K562 (cell line): ENCODE data around the gene E2F2. TPM values are rescaled to one million over a fixed set of nuclear protein-coding genes. Genes with fewer than 3 reads are reported as not detected.

Experiments
- CBX3 ChIP-seq, 2 experiments: IDR thresholded peaks; 1 replicate in 1 of 2; 2 replicates in 1 of 2; pipeline ENCODE4 v1.6.1; 2012; ENCODE audit warnings: inconsistent platforms in 2 of 2, low read length in 2 of 2, borderline replicate concordance in 1 of 2, control low read depth in 1 of 2
- COPS2 ChIP-seq: fragments of 450-650 bp; conservative IDR thresholded peaks from 2 replicates; pipeline ENCODE4 v1.6.1; 2016; ENCODE audit warnings: mild to moderate bottlenecking, moderate library complexity
- ETS1 ChIP-seq: conservative IDR thresholded peaks from 2 replicates; pipeline ENCODE4 v1.6.1; 2011; ENCODE audit warnings: low read depth, mild to moderate bottlenecking, low read length; ENCODE audit not compliant: control insufficient read depth
- KAT7 ChIP-seq: sonication (generic); formaldehyde crosslinking; IDR thresholded peaks from 2 replicates; pipeline ENCODE4 v1.8.0; 2022; ENCODE audit warnings: missing genetic modification reagents, mild to moderate bottlenecking, borderline replicate concordance
- KDM1A ChIP-seq, 2 experiments: fragments of 450-650 bp; IDR thresholded peaks; 2 replicates each; pipeline ENCODE4 v1.6.1; 2016; ENCODE audit warnings: mild to moderate bottlenecking in 2 of 2
- MAFF ChIP-seq: IDR thresholded peaks from 2 replicates; pipeline ENCODE4 v1.6.1; 2012; ENCODE audit warnings: low read length, improper control_type of control experiment
- MCM3 ChIP-seq: fragments of 450-650 bp; IDR thresholded peaks from 2 replicates; pipeline ENCODE4 v1.6.1; 2016
- MEF2A ChIP-seq: IDR thresholded peaks from 2 replicates; pipeline ENCODE4 v1.6.1; 2011; ENCODE audit warnings: low read depth, mild to moderate bottlenecking, low read length, moderate library complexity; ENCODE audit not compliant: control insufficient read depth
- MNT ChIP-seq, 2 experiments: fragments of 450-650 bp; conservative IDR thresholded peaks; 2 replicates each; pipeline ENCODE4 v1.6.1; 2017; ENCODE audit warnings: mild to moderate bottlenecking in 2 of 2, moderate library complexity in 2 of 2
- MTA2 ChIP-seq: fragments of 450-650 bp; IDR thresholded peaks from 2 replicates; pipeline ENCODE4 v1.6.1; 2016; ENCODE audit warnings: low read depth
- RAD21 ChIP-seq, 2 experiments: fragments of 250-450 bp in 1 of 2; fragments of 450-650 bp in 1 of 2; sonication (Bioruptor Pico) in 1 of 2; formaldehyde crosslinking in 1 of 2; IDR thresholded peaks in 1 of 2; conservative IDR thresholded peaks in 1 of 2; 2 replicates each; pipeline versions ENCODE4 v1.4.0 to v1.8.0; 2020 to 2022; ENCODE audit warnings: mild to moderate bottlenecking in 2 of 2, moderate library complexity in 1 of 2
- RNF219 ChIP-seq: fragments of 250-450 bp; sonication (Bioruptor Pico); IDR thresholded peaks from 2 replicates; pipeline ENCODE4 v1.5.0; 2022; ENCODE audit warnings: mild to moderate bottlenecking
- VEZF1 ChIP-seq: fragments of 200-800 bp; sonication (Bioruptor generic); IDR thresholded peaks from 2 replicates; pipeline ENCODE4 v1.6.1; 2017; ENCODE audit warnings: missing genetic modification characterization, missing compliant biosample characterization
- ZFP36 ChIP-seq: fragments of 150-350 bp; IDR thresholded peaks from 2 replicates; pipeline ENCODE4 v1.6.1; 2018; ENCODE audit warnings: low read length, low read depth; ENCODE audit not compliant: partially characterized antibody
- ZNF146 ChIP-seq: IDR thresholded peaks from one replicate; pipeline ENCODE4 v1.6.1; 2018; ENCODE audit warnings: missing compliant biosample characterization; ENCODE audit not compliant: unreplicated experiment
- ZNF253 ChIP-seq: fragments of 250-450 bp; sonication (Bioruptor Pico); conservative IDR thresholded peaks from 2 replicates; pipeline ENCODE4 v1.6.1; 2021; ENCODE audit warnings: mild to moderate bottlenecking
- ZNF589 ChIP-seq: fragments of 200-800 bp; sonication (Bioruptor generic); IDR thresholded peaks from 2 replicates; pipeline ENCODE4 v1.6.1; 2016; ENCODE audit warnings: low read depth, missing genetic modification characterization, missing compliant biosample characterization
- ZNF655 ChIP-seq: fragments of 250-450 bp; sonication (Bioruptor Pico); IDR thresholded peaks from 2 replicates; pipeline ENCODE4 v1.5.0; 2021
- polyA plus RNA-seq, 8 experiments: library from polyadenylated mRNA; depleted of rRNA in 4 of 8; stranded (reverse) in 5 of 8; unstranded in 3 of 8; fragments of >200 nt; fragmentation: Nextera tagmentation in 2 of 8; fragmentation: Illumina TruSeq in 1 of 8; extraction: Ambion mirVana in 2 of 8; extraction: Trizol in 1 of 8; gene quantifications; 2 replicates each; pipeline versions ENCODE4 v1.2.1 to v1.2.3, GENCODE V29; 2011 to 2014; ENCODE audit warnings: inconsistent platforms in 1 of 8, missing spikeins in 1 of 8
- total RNA-seq, 7 experiments: library from RNA; depleted of rRNA in 6 of 7; stranded (reverse); fragments of >200 nt in 6 of 7; fragmentation: Illumina TruSeq in 2 of 7; extraction: Trizol in 2 of 7; gene quantifications; 2 replicates each; pipeline versions ENCODE4 v1.2.1 to v1.2.3, GENCODE V29; 2011 to 2021; ENCODE audit warnings: low replicate concordance in 1 of 7

Gene E2F2
- total and polyA plus RNA-seq, 9 of the 15 experiments (the other 6 are each of a cell fraction or from before 2014, with no cell fraction given) = 3.1 to 25.3 (median 11.4) TPM

GRCh38 chr1:23478896-23479665, 52.0 kb downstream of the E2F2 start (continued):
- TF ChIP-seq ZNF253 (no peak), MAFF (peak; percentile 17; the same call in 1 of the 2 replicates), MTA2 (no peak), KAT7 (CRISPR knock-in tag) (no peak), MEF2A (no peak), RNF219 (CRISPR knock-in tag) (no peak), MNT (conservative IDR thresholded peaks at IDR 0.05) (peak; percentile 43 to 70; a peak in 3 of 4 replicates), RAD21 (CRISPR knock-in tag; conservative IDR thresholded peaks at IDR 0.05 in 1 of 2, IDR thresholded peaks at IDR 0.05 in 1 of 2) (no peak), ZNF589 (CRISPR knock-in tag) (peak; percentile 67), ZNF146 (CRISPR knock-in tag) (no peak), CBX3 (IDR thresholded peaks at IDR 0.05; ENCODE audit: borderline replicate concordance in 1 of 2, low read length in 2 of 2) (peak in 1 of 2 experiments; percentile 63; a peak in 1 of 3 replicates), KDM1A (IDR thresholded peaks at IDR 0.05) (peak; percentile 51 to 75; a peak in 3 of 4 replicates), VEZF1 (CRISPR knock-in tag) (peak; percentile 75), ZFP36 (peak; percentile 7), ETS1 (no peak), ZNF655 (no peak), MCM3 (no peak), COPS2 (no peak)
